Mucosa of stomach (tissue), 1 donor: ENCODE measurements around the gene SULT1A2.
"Not testable (repeated sequence)": the region's sequence is repeated elsewhere in the genome, so short reads cannot be mapped to it uniquely, and the experiment has no call there.

Source experiments
- H3K27me3 ChIP-seq: one replicate; pipeline ENCODE4 v1.7.0; 2013; ENCODE audit warnings: mild to moderate bottlenecking, low read length; ENCODE audit not compliant: control insufficient read depth, insufficient read depth
- H3K36me3 ChIP-seq: one replicate; pipeline ENCODE4 v1.7.0; 2013; ENCODE audit warnings: low read length; ENCODE audit not compliant: control insufficient read depth, insufficient read depth
- H3K4me1 ChIP-seq: one replicate; pipeline ENCODE4 v1.7.0; 2013; ENCODE audit warnings: mild to moderate bottlenecking, low read length; ENCODE audit not compliant: control insufficient read depth, insufficient read depth
- H3K4me3 ChIP-seq: one replicate; pipeline ENCODE4 v1.7.0; 2013; ENCODE audit warnings: low read length
- H3K9ac ChIP-seq: one replicate; pipeline ENCODE4 v1.7.0; 2013; ENCODE audit warnings: mild to moderate bottlenecking, low read length, moderate library complexity
- H3K9me3 ChIP-seq: one replicate; pipeline ENCODE4 v1.7.0; 2013; ENCODE audit warnings: mild to moderate bottlenecking, low read length, moderate library complexity; ENCODE audit not compliant: control insufficient read depth
- donor health status: Pancreatic carcinoma.

SULT1A2 gene

DNA sequence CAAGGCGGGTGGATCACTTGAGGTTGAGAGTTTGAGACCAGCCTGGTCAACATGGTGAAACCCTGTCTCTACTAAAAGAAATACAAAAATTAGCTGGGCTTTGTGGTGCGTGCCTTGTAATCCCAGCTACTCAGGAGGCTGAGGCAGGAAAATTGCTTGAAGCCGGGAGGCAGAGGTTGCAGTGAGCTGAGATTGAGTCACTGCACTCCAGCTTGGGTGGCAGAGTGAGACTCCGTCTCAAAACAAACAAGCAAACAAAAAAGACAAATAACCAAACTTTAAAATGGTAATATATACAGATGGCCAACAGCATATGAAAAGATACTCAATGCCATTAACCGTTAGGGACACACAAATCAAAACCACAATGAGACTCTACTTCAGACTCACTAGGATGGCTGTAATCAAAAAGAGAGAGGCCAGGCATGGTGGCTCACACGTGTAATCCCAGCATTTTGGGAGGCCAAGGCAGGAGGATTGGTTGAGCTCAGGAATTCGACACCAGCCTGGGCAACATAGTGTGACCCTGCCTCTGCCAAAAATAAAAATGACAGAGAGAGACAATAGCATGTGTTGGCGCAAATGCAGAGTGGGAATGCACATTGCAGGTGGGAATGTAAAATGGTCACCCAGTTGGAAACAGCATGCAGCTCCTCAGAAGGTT, 21.3 kb downstream of the SULT1A2 start:
- Histone ChIP-seq H3K36me3 (no peaks in the 10 kb centered on the region), H3K4me1 (no peaks in the 10 kb centered on the region), H3K9me3 (no peaks in the 10 kb centered on the region), H3K9ac (no peak overlapping the region), H3K27me3 (no peaks in the 10 kb centered on the region), H3K4me3 (no peak overlapping the region)

DNA sequence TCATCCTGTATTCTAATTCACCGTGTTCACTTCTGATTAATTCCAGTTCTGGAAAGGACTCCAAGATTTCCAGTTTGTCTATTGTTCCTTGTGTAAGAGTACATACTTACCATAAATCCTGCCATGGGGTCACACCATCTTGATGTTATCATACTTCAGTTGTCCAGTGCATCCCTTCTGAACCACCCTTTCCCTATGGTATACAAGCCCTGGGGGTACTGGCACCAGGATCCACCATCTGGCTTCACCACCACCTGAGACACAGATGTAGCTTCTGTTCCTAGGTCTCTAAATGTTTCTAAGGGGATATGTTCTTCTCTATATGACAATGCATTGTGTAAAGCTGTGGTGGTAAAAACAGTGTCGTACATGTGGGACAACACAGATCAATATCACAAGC, 21.9 kb downstream of the SULT1A2 start:
- no peak overlapping the region for H3K4me3 ChIP-seq
- H3K9ac ChIP-seq, result no peak overlapping the region
- H3K4me1 ChIP-seq, result no peaks in the 10 kb centered on the region
- H3K36me3 ChIP-seq, result no peaks in the 10 kb centered on the region
- H3K27me3 ChIP-seq, result no peaks in the 10 kb centered on the region
- no peaks in the 10 kb centered on the region for H3K9me3 ChIP-seq

DNA sequence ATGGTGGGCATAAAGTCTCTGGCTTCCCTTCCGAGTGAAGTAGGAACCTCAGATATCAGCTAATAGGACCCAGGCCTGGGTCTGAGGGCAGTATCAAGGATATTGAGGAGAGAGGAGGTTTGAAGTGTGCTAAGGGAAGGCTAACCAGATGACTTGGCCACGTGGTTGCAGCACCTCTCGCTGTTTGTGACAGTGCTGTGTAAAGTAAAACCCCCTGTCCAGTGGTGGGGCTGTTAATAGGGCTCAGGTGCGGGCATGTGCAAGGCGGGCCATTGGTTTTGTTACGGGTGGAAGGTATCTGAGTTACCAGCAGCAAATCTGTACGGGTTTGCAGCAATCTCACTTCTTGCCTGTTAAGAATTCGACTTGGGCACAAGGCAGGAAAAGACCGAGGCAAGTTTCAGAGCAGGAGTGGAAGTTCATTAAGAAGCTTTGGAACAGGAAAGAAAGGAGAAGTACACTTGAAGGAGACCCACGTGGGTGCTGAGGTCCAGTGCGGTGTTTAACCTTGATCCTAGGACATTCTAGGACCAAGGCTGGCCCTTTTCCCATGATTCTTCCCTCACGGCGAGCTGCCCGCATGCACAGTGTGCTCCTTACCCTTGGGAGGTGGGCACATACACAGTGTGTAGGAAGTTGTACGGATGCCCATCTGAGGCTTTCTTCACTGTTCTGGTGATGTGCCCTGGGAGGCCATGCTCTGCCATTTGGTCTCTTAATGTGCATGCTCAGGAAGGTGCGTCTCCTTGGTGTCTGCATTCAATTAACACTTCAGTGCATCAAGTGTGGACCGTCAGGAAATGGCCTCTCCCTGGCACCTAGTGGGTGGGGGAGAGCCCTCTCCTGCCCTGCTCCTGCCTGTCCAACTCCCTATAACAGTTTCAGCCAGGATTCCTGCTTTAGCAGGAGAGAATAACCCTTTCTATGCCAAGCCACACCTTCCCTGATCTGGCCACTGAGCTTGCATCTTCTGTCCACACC, 22.8 kb downstream of the SULT1A2 start:
- Histone ChIP-seq H3K4me3 (no peak overlapping the region), H3K4me1 (no peaks in the 10 kb centered on the region), H3K27me3 (no peaks in the 10 kb centered on the region), H3K9ac (no peak overlapping the region), H3K36me3 (no peaks in the 10 kb centered on the region), H3K9me3 (no peaks in the 10 kb centered on the region)

DNA sequence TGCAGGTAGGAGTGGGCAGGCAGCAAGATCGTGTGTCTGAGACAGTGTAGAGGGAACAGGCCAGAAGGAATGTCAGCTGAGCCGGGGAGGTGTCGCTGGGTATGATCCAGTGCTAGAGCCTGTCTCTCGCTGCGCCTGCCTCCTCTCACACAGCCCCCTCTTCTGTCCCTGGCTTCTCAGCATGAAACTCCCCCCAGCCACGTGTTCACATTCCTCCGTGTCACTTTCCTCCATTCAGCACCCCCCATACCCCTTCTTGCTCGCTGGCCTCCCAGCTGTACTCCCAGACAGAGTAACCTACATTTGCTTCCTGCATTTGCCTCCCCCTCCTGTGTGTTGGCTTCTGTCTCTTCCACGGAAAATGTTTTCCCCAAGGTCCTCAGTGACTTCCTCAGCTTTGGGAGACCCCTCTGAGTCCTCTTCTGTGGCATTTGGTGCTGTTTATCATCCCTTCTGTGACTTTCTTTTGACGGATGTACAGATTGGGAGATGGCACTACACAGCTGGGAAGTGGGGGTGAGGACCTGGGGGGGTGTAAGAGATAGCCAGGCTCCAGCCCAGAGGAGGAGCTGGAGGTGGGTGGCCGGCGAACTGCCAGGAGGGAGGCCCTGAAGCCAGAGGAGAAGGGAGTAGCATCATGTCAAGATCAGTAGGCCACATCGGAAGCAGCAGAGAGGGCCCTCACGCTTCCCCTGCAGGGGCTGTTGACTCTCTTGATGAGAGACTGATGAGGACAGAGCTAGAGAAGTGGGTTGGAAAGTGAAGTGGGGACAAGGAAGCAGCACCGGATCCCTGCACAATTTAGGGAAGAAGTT, 23.9 kb downstream of the SULT1A2 start:
- H3K36me3 ChIP-seq, result no peaks in the 10 kb centered on the region
- no peaks in the 10 kb centered on the region for H3K9me3 ChIP-seq
- no peaks in the 10 kb centered on the region for H3K4me1 ChIP-seq
- H3K4me3 ChIP-seq, result no peak overlapping the region
- H3K27me3 ChIP-seq, result no peaks in the 10 kb centered on the region
- H3K9ac ChIP-seq, result no peak overlapping the region

DNA sequence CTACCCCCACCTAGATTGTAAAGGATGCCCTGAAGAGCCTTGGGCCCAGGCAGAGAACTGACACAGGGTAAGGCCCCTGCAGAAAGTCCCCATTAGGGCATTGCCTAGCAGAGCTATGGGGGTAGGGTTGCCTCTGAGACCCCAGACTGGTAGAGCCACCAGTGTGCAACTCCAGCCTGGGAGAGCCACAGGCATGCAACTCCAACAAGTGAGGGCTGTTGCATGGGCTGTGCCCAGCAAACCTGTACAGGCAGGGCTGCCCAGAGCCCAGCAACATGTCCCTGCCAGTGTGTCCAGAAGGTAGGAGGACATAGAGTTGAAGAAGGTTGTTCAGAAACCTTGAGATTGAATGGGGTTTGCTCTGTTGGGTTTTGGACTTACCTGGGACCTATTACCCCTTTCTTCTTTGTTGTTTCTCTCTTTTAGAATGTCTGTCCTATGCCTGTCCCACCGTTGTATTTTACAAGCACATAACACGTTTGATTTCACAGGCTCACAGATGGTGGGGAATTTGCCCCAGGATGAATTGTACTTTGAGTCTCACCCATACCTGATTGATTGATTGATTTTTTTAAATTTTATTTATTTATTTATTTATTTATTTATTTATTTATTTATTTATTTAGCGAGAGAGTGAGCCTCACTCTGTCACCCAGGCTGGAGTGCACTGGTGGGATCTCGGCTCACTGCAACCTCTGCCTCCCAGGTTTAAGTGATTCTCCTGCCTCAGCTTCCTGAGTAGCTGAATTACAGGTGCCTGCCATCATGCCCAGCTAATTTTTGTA, 26.7 kb downstream of the SULT1A2 start:
- H3K27me3 ChIP-seq, result no peaks in the 10 kb centered on the region
- no peak overlapping the region for H3K9ac ChIP-seq
- no peaks in the 10 kb centered on the region for H3K4me1 ChIP-seq
- no peaks in the 10 kb centered on the region for H3K36me3 ChIP-seq
- no peaks in the 10 kb centered on the region for H3K9me3 ChIP-seq
- no peak overlapping the region for H3K4me3 ChIP-seq

DNA sequence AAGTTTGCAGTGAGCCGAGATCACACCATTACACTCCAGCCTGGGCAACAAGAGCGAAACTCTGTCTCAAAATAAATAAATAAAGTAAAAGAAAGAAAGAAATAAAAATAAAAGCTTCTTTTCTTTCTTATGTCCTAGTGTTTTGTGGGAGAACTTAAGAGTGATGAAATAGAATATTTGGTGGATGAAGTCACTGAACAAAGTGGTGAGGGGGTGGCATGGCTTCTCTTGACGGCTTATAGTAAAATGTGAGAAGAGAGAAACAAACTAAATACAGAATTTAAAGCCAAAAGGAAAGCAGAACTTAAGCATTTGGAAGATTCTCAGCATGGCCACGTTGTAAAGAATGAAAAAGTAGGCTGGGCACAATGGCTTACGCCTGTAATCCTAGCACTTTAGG, 27.8 kb downstream of the SULT1A2 start:
- Histone ChIP-seq H3K4me3 (no peak overlapping the region), H3K9ac (no peak overlapping the region), H3K4me1 (no peaks in the 10 kb centered on the region), H3K36me3 (no peaks in the 10 kb centered on the region), H3K27me3 (no peaks in the 10 kb centered on the region), H3K9me3 (no peaks in the 10 kb centered on the region)

DNA sequence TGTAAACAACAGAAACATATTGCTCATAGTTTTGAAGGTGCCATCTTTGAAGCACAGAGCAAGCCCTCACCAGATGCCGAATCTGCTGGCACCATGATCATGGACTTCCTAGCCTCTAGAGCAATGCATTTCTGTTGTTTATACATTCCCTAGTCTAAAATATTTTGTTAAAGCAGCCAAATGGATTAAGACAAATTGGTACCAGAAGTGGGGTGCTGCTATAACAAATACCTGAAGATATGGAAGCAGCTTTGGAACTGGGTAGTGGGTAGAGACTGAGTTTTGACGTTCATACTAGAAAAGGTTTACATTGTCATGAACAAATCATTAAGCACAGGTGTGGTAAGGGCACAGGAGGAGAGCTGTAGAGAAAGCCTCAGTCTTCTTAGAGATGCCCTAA, 29.6 kb downstream of the SULT1A2 start:
- Histone ChIP-seq H3K27me3 (no peaks in the 10 kb centered on the region), H3K9ac (no peak overlapping the region), H3K36me3 (no peaks in the 10 kb centered on the region), H3K9me3 (no peaks in the 10 kb centered on the region), H3K4me3 (no peak overlapping the region), H3K4me1 (no peaks in the 10 kb centered on the region)

DNA sequence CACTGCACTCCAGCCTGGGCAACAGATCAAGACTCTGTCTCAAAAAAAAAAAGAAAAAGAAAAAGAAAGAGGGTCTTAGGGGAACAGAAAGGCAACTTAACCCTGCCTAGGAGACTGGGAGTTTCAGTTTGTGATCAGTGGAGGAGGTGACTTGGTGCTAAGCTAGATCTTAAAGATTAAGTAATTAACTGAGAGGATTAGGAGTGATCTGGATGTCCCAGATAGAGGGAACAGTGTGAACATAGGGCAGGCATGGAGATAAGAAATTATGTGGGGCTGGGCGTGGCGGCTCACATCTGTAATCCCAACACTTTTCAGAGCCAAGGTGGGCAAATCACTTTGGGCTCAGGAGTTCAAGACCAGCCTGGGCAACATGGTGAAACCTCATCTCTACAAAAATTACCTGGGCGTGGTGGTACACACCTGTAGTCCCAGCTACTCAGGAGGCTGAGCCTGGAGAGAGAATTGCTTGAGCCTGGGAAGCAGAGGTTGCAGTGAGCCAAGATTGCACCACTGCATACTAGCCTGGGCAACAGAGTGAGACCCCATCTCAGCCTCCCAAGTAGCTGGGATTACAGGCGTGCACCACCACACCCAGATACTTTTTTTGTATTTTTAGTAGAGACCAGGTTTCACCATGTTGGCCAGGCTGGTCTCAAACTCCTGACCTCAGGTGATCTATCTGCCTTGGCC, 30.5 kb downstream of the SULT1A2 start:
- not testable (repeated sequence) for H3K9me3 ChIP-seq, H3K36me3 ChIP-seq, H3K9ac ChIP-seq, H3K4me3 ChIP-seq, H3K4me1 ChIP-seq, H3K27me3 ChIP-seq

DNA sequence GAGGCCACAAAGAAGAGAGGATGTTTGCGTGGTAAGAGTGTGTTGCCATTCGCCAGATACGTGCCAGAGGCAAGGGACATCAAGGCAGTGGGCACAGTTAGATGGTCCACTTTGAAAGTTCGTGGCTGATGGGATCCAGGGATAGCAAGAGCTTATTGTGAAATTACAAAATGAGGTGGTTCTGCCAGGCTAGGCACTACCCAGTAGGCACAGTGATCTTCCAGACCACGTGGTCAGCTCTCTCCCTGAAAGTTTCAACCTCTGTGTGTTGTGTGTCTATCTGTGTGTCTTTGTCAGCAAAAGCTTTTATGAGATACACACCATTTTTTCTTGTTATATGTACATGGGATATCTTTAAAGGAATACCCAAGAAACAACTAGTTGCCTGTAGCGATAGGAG, 33.6 kb downstream of the SULT1A2 start:
- Histone ChIP-seq H3K4me1 (no peaks in the 10 kb centered on the region), H3K27me3 (no peaks in the 10 kb centered on the region), H3K36me3 (no peaks in the 10 kb centered on the region), H3K4me3 (no peak overlapping the region), H3K9me3 (no peaks in the 10 kb centered on the region), H3K9ac (no peak overlapping the region)

DNA sequence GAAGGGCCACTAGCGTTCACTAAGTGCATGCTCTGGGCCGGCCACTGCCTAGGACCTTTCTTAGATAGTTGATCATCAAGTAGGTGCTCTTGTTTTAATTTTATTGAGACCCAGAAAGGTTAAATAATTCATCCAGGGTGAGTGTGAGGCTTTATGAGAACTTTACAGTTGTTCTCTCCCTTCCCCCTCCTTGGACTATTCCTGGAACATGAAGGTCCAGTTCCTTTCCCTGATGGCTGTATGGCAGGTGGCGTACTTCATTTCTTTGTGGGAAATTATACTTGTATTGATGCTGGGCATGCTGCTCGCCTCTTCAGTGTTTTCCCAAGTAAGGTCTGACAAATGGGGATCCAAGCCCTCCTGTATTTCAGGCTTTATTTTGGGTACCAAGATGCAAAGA, 34.7 kb downstream of the SULT1A2 start:
- H3K27me3 ChIP-seq, result no peaks in the 10 kb centered on the region
- no peaks in the 10 kb centered on the region for H3K36me3 ChIP-seq
- no peak overlapping the region for H3K4me3 ChIP-seq
- no peaks in the 10 kb centered on the region for H3K9me3 ChIP-seq
- no peak overlapping the region for H3K9ac ChIP-seq
- no peaks in the 10 kb centered on the region for H3K4me1 ChIP-seq

DNA sequence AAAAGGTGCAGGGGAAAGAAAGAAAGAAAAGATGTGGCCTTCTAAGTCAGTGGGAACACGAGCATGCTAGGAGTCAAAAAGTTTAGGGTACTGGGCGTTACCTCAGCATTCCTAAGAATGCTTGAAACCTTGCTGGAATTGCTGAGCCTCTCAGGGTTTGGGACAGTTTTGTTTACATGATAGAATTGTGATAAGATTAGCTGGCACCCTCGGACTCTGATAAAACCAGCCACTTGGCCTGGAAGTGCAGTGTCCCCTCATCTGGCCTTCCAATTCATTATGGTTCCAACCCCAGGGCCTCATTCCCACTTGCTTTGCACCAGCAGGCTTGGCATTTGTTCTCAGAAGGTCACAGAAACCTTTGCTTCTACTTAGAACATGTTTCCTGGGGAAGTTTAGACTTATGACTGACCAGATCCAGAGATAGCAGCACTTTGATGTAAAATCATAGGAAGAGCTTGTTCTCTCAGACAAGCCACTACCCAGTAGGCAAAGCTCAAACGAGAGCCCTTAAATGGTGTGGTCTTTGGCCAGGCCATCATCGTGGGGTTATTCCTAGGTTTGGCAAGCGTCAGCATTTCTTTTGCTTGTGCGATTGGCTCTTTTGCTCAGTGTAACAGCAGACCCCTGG, 35.2 kb downstream of the SULT1A2 start:
- no peak overlapping the region for H3K4me3 ChIP-seq
- H3K9ac ChIP-seq, result no peak overlapping the region
- H3K9me3 ChIP-seq, result no peaks in the 10 kb centered on the region
- no peaks in the 10 kb centered on the region for H3K36me3 ChIP-seq
- no peaks in the 10 kb centered on the region for H3K27me3 ChIP-seq
- H3K4me1 ChIP-seq, result no peaks in the 10 kb centered on the region
